A549 (cell line): ENCODE measurements around the gene TAF11L3.
"Not testable (repeated sequence)": the region's sequence is repeated elsewhere in the genome, so short reads cannot be mapped to it uniquely, and the experiment has no call there.

Experiments used
- CTCF ChIP-seq: fragments of >200 bp; sonication (Bioruptor Twin); formaldehyde crosslinking; IDR thresholded peaks from 3 replicates; pipeline ENCODE4 v1.5.1; 2016
- MYC ChIP-seq: IDR thresholded peaks from 2 replicates; pipeline ENCODE4 v1.6.1; 2012; ENCODE audit warnings: mild to moderate bottlenecking, inconsistent platforms, low read length, improper control_type of control experiment, borderline replicate concordance

- not testable (repeated sequence) for TF ChIP-seq CTCF, MYC
Observed at GRCh38 chr5:17524935-17525334, 6.8 kb downstream of the TAF11L3 start, which contains the start of gene TAF11L5.
